ENCODE measurements around the gene SIL1.
"Not testable (repeated sequence)": the region's sequence is repeated elsewhere in the genome, so short reads cannot be mapped to it uniquely, and the experiment has no call there.

SIL1 gene

DNA sequence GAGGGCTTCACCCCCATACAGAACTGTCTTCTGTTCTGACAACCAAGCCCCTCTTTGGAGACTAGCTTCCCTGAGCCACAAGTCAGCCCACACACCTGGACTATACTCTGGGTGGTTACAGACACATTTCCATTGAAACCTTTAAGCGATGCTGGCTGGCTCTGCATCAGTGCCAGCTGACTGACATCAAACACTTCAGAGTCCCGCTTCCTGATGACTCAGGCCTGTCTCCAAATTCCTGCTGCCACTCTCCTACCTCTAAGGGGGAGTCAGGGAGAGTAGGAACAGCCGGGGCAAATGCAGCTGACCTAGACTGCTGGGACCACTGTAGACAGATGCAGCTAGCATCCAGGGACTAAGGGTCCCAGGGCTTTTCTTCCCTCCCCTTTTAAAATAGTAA, 59.4 kb downstream of the SIL1 start:
- DNase-seq (ENCODE audit: low spot score): peak; percentile 61

DNA sequence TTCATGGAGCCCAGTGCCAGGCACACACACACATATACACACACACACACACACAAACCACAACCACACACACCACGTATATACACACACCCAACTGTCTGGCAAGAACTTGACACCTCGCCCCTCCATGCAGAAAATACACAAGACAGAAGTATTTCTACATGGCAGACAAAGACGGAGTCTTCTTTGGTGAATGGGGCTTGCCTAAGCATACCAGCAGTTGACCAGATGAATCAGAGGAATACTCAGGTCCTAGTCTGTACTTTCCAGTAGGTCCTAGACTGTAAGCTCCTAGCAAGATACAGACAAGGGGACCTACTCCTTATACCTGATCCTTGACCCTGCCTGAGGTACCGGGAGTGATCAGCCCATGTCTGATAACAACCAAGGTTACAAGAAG, 60.1 kb downstream of the SIL1 start:
- DNase-seq (ENCODE audit: low spot score): no peak

DNA sequence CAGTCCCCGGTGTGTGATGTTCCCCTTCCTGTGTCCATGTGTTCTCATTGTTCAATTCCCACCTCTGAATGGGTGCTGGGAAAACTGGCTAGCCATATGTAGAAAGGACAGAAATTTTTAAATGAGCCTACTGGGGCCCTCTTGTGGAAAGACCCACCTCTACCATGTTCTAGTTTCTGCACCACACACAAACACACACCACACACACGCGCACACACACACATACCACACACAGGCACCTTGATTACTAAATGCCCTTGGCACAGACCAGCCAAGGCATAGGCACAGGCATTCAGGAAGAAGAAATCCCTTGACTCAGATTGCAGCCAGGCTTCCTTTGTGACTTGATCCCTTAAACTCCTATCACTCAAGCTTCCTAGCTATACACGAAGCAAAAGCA, 60.5 kb downstream of the SIL1 start:
- no peak for DNase-seq (ENCODE audit: low spot score)

DNA sequence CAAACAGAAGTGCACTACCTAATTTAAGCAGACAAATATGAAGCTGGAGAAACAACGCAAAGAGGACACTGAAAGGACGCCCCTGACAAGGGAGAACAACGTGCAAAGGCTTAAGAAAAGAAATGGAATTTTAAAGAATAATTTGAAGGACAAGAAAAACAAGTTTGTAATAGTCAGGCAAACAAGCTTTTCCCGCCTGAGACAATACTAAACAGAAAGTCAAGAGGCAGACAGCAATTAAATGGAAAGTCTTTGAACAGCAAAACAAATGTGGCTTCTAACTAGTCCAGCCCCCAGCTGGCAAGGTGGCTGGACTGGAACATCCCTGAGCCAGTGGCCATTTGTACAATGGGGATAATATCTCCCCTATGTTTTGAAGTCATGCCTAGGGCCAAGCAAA, 63.3 kb downstream of the SIL1 start:
- no peak for DNase-seq (ENCODE audit: low spot score)

DNA sequence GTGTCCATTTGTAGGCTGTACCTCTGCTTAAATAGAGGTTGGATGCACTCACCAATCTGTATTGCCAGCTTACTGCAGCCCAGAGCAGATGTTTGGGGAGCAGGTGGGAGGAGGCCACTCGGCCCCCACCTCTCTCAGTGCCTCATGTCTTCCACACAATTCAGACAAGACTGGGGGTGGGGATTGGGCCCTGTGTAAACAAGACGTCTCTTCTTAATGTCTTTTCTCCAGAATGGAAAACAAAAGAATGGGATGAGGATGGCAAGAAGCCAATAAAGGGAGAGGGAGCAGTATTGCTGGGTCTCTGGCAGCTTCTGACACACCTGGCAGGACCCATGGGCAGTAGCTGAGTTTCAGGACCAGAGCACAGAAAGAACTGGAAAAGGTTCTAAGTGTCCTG, 64.9 kb downstream of the SIL1 start:
- no peak for DNase-seq (ENCODE audit: low spot score)

DNA sequence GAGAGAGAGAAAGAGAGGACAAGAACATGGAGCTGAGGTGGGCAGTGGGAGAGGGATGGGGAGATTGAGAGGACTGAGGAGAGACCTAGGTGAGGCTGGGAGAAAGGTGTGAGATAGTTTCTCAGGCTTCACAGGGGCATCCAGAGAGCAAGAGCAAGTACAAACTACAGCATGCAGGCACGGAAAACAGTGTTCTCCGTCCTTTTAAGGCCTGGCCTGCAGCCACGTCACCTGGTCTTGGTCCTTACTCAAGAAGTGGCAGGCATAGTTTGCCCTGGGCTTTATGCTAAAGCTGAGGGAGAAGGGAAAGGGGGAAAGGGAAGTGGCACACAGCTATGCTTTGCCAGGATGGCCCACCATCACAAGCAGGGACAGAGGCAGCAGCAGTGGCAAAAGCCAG, 65.7 kb downstream of the SIL1 start:
- DNase-seq (ENCODE audit: low spot score): no peak

DNA sequence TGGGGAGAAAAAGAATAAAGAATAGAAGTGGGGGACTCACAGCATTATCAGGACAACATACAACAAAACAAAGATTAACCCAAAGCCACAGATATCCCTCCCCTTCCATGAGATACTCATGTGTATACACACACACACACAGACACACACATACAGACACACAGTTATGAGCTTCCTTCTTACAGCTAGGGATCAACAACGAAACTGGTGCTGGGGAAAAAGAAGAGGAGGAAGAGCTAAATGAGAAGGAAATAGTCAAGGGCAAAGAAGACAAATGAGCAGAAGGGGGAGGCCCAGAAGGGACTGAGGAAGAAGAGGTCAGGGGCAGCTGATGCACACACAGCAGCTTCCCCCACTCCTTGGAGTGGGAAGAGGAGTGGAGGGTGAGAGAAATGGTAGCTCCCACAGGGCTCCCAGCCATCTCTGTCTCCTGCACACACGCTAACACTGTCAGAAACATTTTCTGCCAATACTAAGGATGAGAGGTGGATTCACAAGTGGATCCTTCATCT, 66.2 kb downstream of the SIL1 start:
- DNase-seq (ENCODE audit: low spot score): no peak

DNA sequence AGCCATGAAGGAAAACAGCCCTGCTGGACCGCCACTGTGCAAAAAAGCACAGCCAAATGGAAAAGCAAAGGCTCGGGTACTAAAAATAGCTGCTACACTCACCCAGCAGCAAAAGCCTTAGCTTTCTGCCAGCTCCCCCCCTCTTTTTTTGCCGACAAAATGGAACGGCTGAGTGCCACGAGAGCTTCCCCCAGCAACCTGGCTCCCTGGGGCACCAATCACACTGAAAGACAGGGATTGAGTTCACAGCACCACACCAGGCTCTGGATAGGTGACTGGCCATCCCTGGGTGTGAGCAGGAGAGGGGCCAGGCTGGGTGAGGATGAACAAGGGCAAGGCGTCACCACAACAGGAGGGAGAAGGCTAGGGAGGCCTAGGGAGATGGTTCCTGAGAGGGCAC, 66.7 kb downstream of the SIL1 start:
- peak; percentile 69 for DNase-seq (ENCODE audit: low spot score)

DNA sequence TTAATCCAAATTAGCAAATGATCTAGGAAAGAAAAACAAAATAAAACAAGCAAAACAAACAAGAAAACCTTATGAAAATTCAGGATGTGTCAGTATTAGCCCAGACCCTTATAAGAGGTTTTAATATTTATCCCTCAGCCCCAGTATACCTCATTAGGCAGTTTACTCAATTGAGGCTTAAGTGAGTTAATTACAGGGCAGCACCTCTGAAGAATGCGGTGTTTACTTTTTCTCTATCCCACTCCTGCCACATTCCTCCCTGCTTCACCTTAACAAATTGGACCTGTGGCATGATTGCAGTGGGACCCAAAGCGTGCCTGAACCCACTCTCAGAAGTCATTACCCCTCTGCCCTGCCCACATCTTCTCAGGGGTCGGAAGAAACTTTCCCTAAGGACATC, 67.1 kb downstream of the SIL1 start:
- no peak for DNase-seq (ENCODE audit: low spot score)

DNA sequence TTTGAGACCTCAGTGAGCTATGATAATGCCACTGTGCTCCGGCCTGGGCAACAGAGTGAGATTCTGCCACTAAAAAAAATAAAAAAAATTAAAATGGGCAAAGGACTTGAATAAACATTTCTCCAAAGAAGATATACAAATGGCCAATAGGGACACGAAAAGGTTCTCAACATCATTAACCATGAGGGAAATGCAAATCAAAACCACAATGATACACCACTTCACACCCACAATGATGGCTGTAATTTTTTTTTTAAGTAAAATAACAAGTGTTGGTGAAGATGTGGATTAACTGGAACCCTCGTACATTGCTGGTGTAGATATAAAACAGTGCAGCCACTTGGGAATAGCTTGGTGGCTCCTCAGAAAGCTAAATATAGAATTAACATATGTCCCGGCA, 68.0 kb downstream of the SIL1 start:
- no peak for DNase-seq (ENCODE audit: low spot score)

DNA sequence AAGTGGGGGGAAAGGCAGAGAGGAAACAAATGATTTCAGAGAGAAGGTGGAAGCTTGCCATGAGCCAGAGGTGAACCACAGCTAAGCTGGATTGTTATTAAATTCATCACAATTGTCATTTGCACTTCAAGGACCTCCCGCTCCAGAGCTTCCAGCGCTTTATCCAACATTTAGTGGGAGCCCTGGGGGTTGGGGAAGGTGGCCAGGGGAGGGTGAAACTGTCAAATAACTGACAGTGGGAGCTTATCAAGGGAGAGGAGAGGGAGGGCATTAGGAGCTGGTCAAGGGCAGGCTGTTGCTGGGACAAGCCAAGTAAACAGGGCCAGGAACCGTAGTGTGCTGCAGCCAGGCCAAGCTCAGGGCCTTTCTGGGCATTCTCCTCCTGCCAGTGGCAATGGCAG, 71.5 kb downstream of the SIL1 start:
- DNase-seq (ENCODE audit: low spot score): no peak

DNA sequence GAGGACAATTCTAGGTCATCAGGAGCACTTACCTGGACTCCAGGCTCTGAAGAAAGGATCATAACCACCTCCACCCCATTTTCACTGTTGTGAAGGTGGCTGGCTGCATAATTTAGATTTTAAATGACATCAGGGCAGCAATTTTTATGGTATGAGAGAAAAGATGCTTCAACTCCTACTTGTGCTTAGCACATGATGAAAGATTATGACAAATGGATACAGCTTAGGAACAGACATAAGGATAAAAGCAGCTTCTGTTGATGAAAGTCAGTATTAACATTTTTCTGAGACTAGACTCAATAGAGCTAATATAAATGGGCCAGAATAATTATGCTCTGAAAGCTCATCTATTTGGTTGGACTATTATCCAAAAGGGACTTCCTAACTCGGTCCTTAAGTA, 72.2 kb downstream of the SIL1 start:
- DNase-seq (ENCODE audit: low spot score): no peak

DNA sequence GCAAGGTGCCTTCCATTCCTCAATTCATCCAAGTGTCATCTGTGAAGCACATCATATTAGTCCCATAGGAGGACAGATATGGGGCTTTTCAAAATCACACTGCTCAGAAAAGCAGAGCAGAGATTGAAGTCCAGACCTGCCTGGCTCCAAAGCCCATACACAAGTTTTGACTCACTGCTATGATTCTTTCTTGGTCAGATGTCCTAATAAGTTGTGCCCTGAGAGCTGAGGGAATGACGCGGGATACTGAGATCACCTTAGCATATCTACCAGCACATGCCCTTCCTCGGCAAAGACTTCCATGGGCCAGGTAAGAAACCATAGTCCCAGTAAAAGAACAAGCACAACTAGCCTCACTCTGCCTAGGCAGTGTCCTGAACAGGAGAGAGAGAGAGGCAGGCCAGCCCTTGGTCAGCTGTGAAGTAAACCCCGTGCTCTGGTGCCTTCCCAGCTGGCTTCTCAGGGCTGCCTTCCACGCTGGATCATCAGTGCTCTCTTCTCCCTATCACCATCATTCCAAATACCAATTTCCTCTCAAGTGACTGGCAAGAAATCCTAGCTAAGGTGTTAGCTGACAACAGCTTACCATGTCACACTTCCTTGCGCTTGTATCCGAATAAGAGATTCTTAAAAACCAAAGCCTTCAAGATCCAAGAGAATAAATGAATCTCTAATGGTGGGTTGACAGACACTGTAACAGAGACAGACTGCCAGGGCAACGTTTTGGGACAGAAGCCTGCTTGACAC, 73.2 kb downstream of the SIL1 start:
- no peak for DNase-seq (ENCODE audit: low spot score)

DNA sequence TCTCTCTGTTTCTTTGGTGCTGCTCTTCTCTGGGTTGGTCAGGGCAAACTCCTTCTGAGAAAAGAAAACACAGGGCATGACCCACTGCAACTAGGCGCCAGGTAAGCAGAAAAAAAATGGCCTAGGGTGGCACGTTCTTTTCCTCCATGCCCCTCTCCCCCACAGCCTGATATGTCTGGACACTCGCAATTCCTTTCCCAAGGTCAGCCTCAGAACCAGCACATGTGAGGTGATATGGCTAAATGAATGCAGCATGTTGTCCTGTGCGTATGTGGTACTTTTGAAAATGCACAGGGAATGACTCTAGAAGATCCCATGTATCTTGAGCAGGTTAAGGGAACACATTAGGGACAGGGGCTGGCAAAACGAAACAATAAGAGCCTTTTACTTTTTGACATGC, 77.0 kb downstream of the SIL1 start:
- DNase-seq (ENCODE audit: low spot score): no peak

DNA sequence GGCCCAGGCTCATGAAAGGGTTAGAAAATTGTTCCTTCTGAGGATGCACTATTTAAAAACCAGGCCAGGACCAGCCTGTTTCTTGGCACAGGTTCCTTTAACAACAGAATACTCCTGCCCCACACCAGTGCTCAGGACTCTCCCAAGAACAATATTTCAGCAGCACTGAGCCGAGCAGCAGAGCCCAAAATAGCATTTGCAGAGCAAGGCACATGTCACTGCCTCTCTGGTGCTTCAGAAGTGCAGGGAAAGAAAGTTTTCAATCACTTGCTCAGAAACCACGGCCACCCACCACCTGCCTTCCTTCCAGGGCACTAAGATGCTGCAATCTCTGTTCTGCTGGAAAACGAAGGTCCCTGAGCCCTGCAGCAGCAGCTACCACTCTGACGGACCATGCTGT, 77.6 kb downstream of the SIL1 start:
- no peak for DNase-seq (ENCODE audit: low spot score)

DNA sequence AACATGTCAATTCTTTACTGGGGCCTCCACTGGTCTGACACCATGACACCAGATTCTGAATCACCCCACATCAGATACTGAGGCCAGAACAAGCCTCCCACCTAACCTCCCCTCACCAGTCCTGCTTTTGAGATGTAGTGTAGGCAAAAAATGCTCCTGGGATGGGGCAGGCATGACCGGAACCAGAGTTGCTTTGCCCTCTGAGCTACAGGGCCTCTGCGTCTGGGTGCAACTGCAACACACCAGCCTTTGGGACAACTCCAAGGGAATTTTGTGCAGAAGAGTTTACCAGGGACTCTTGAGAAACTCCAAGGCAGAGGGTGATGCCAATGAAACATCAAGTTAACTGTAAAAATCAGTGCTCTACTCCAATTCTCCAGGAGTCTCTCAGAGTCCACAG, 79.4 kb downstream of the SIL1 start:
- DNase-seq (ENCODE audit: low spot score): no peak

DNA sequence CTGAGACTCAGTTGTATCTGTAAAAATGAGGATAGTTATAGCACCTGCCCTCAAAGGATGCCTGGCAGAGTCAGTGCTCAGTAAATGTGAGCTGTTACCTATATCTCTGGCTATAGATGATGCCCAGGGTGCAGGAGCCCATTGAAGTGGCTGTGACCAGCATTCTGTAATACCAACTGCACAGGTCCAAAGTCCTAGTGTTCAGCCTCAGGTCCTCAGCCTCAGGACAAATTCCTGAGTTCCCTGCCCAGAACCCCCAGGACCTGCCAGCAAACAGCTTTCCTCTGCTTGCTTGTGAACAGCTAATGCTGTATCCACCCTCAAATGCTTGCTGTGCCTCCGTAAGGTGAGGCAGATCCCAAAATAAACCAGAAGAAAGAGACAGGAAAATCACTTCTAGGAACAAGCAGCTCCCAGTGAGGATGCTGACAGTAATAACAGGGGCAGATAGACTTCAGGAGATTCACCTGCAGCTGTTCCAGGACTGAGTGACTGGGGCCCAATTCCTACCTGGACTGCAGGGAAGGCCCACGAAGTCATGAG, 80.8 kb downstream of the SIL1 start:
- no peak for DNase-seq (ENCODE audit: low spot score)

DNA sequence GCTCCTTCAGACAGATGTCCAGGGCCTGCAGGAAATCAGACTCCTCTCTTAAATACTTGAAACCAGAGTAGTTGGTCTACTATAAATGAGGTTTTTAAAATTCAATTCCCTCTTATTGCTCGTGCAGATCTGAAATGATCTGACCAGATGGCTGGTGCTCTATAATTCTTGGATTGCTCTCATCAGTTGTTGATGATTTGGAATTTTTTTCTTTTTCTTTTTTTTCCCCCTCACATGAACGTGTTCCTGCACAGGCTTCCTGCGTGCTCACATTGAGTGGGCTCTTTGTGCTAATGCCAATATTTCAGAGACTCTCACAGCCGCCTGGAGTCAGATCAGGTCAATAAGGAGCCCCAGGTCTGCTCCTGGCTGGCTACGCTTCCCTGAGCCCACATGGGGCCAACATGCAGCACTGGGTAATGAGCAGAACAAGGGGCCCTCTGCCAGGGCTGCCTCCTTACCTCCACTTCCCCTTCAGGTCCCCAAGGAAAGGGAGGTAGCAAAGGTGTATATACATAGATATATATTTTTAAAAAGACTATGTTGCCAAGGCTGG, 82.0 kb downstream of the SIL1 start:
- no peak for DNase-seq (ENCODE audit: low spot score)

DNA sequence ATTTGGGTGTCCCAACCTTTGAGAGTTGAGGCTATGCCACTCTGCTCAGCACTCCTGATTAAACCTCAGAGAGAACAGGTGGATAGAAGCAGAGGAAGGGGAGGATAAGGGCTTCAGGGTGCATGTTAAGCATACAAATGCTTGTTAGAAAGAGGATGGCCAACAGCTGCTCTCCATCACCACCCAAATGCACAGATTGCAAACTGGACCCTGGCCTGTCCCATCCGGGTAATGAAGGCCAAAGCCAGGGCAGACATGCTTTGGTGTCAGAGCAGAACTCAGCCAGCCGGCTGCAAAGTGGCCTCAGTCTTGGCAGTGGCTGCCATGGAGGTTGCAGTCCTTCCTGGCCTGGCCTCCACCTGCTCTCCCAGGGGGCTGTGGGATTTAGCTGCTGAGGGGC, 84.3 kb downstream of the SIL1 start:
- DNase-seq (ENCODE audit: low spot score): no peak

DNA sequence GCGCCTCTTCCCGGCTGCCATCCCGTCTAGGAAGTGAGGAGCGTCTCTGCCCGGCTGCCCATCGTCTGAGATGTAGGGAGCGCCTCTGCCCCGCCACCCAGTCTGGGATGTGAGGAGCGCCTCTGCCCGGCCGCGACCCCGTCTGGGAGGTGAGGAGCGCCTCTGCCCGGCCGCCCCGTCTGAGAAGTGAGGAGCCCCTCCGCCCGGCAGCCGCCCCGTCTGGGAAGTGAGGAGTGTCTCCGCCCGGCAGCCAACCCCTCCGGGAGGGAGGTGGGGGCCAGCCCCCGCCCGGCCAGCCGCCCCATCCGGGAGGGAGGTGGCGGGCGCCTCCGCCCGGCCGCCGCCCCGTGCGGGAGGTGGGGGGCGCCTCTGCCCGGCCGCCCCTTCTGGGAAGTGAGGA, 85.8 kb downstream of the SIL1 start:
- DNase-seq (ENCODE audit: low spot score): not testable (repeated sequence)

DNA sequence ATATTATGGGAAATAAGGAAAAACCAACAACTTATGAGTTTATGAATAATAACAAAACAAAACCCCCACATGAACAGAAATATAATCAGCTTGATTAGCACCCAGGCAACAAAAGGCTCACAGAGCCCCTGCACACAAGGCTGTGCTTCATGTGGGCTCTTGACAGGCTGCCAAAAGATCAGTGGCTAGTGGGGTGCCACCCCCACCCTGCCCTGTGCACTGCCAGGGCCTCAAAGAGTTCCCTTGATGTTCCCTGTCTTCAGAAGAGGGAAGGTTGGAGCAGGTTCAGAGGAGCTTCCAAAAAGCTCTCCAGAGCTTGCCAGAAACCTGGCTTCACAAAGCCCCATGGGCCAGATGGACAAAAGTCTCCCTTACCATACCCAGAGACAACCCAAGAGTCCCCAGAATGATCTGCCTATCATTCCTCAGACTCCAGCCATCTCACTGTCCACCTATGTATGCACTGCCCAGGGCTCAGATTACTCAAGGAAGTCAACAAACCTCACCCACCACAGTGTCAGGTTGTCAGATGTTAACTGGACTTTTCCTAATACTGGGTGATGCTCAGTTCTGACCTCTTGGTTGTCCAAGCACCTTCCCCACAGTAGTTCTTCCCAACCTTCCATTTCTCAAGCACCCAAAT, 87.5 kb downstream of the SIL1 start:
- no peak for DNase-seq (ENCODE audit: low spot score)

DNA sequence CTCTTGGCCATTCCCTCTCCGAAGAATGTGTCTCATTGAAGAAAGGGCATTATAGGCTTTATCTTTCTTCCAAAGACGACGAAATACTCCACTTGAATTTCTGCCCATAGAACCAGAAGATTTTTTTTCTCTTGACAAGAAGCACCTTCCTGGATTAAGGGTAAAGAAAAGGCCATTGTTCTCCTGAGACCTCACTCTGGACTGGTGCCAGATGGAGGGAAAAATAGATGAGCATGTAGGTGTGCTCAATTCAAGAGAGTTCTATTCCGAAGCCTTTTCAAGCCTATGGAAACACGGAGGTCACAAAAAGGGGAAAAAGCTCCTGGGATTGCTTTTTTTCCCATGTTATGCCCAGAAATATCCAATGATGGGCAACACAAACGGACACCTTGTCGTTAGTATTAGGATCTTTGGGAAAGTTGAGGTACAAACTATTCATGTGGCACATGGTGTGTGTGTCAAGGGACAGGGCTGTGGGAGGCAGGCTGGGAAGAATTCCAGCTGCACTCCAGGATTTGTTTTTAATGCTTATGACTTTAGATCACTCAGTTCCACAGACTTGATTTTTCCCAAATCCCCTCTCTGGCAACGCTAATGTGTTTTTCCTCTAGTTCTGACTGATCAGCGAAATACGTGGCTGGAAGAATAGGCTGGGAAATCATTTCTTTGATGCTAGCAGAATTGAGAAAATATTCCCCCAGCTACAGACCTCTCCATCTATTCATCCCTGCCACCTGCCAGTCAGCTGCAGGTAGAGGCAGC, 89.9 kb downstream of the SIL1 start:
- peak; percentile 48 for DNase-seq (ENCODE audit: low spot score)

Measured in AG08396 (cell line).